ENCODE data around the gene LMO1. TPM values are rescaled to one million over a fixed set of nuclear protein-coding genes. Genes with fewer than 3 reads are reported as not detected.
A peak's percentile ranks its signal among the peaks of the same experiment; 100 is the strongest.

The LMO1 gene
- total RNA-seq, 4 donors from 2014 or later = not detected

DNA sequence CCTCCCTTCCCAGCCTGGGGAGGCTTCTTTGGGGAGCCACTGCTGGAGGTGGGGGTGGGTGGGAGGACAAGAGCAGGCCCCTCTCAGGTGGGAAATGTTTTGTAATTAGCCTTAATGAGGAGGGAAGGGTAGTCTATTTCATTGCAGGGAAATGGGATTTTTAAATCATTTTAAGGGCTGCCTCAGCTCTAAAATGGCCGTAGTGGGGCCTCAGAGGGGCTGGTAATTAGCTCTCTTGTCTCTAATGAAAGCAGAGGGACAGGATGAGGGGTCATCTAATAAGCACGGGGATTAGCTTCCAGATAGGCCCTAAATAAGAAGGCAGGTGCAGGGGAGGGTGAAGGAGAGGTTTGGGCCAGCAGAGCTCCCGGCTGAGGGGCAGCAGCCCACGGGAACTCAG lies 46.5 kb downstream of the LMO1 start:
- TF ChIP-seq, protein P1, sequence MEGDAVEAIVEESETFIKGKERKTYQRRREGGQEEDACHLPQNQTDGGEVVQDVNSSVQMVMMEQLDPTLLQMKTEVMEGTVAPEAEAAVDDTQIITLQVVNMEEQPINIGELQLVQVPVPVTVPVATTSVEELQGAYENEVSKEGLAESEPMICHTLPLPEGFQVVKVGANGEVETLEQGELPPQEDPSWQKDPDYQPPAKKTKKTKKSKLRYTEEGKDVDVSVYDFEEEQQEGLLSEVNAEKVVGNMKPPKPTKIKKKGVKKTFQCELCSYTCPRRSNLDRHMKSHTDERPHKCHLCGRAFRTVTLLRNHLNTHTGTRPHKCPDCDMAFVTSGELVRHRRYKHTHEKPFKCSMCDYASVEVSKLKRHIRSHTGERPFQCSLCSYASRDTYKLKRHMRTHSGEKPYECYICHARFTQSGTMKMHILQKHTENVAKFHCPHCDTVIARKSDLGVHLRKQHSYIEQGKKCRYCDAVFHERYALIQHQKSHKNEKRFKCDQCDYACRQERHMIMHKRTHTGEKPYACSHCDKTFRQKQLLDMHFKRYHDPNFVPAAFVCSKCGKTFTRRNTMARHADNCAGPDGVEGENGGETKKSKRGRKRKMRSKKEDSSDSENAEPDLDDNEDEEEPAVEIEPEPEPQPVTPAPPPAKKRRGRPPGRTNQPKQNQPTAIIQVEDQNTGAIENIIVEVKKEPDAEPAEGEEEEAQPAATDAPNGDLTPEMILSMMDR (IDR thresholded peaks at IDR 0.05) = no peak
- no peak for TF ChIP-seq POLR2A (IDR thresholded peaks at IDR 0.05)
- WGBS, 2 donors = 59 to 73% methylated on average over 4 of the region's 4 CpGs

DNA sequence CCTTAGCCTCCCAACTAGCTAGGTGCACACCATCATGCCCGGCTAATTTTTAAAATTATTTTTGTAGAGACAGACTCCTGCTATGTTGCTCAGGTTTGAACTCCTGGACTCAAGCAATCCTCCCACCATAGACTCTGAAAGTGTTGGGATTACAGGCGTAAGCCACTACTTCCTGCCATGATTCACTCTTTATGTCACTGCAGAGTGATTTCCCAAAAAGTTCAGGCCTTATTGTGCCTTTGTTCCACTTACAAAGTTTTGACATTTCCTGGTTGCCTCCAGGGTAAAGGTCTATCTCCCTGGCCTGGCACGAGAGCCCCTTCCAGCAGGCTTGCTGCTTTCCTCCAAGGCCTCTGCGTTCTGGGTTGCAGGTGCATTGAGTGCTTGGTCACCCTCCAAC lies 50.3 kb downstream of the LMO1 start:
- 80 to 82% methylated on average over 4 of the region's 4 CpGs for WGBS, 2 donors
- H3K27ac ChIP-seq = no peak overlapping the region

More for the DNA sequence above, 46.5 kb downstream of the LMO1 start:
- H3K4me1 ChIP-seq = no peaks in the 10 kb centered on the region
- DNase-seq (ENCODE audit: low spot score in 2 of 2) = no peak
- H3K27me3 ChIP-seq = no peaks in the 10 kb centered on the region
- no peaks in the 10 kb centered on the region for H3K36me3 ChIP-seq
- no peak overlapping the region for H3K27ac ChIP-seq
- no peaks in the 10 kb centered on the region for H3K9me3 ChIP-seq
- no peak overlapping the region for H3K4me3 ChIP-seq

DNA sequence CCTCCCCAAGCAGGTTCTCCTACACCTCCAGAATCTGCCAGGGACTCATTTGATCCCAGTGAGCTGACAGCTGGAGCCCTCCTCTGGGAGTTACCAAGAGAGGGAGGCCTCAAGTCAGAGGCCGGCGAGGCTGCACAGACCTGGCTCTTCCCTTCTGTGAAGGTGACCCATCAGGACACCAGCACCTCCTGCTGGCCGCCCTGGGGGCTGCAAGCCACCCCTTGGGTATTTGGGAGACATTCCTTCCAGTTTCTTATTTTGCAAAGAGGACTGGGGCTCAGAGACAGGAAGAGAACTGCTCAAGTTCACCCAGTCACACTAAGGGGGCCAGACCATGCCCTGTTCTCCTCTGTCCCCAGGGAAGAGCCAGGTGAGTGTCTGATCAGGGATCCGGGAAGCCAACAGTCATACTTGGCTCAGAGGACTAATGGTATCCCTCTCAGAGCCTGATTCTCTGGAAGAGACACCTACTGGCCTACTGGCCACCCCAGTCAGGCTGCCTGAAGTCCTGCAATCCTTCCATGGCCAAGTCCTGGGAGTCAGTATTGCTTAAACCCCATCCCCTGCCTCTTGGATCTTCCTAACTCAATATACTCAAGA lies 54.4 kb downstream of the LMO1 start:
- TF ChIP-seq, protein P1 (IDR thresholded peaks at IDR 0.05) = no peak
- TF ChIP-seq EP300 (IDR thresholded peaks at IDR 0.05) (no peak), POLR2A (IDR thresholded peaks at IDR 0.05) (no peak)
- H3K36me3 ChIP-seq = no peaks in the 10 kb centered on the region
- DNase-seq (ENCODE audit: low spot score in 2 of 2) = peak in 1 of 2 donors; percentile 49
- no peak overlapping the region for H3K27ac ChIP-seq
- no peak overlapping the region for H3K4me3 ChIP-seq
- 54 to 75% methylated on average over 4 of the region's 4 CpGs for WGBS, 2 donors
- H3K4me1 ChIP-seq = peaks cover 0 to 13% (median 1%) of the 10 kb centered on the region in 4 donors
- H3K27me3 ChIP-seq = peaks cover 0 to 15% of the 10 kb centered on the region in 2 donors
- no peaks in the 10 kb centered on the region for H3K9me3 ChIP-seq

More for the DNA sequence above, 50.3 kb downstream of the LMO1 start:
- Histone ChIP-seq H3K36me3 (no peaks in the 10 kb centered on the region), H3K9me3 (no peaks in the 10 kb centered on the region), H3K27me3 (peaks cover 0 to 9% of the 10 kb centered on the region in 2 donors), H3K4me3 (no peak overlapping the region), H3K4me1 (no peaks in the 10 kb centered on the region)
- no peak for DNase-seq (ENCODE audit: low spot score in 2 of 2)
- TF ChIP-seq, protein P1 (IDR thresholded peaks at IDR 0.05) = no peak
- TF ChIP-seq POLR2A (IDR thresholded peaks at IDR 0.05) = no peak
- no peak for TF ChIP-seq EP300 (IDR thresholded peaks at IDR 0.05)

DNA sequence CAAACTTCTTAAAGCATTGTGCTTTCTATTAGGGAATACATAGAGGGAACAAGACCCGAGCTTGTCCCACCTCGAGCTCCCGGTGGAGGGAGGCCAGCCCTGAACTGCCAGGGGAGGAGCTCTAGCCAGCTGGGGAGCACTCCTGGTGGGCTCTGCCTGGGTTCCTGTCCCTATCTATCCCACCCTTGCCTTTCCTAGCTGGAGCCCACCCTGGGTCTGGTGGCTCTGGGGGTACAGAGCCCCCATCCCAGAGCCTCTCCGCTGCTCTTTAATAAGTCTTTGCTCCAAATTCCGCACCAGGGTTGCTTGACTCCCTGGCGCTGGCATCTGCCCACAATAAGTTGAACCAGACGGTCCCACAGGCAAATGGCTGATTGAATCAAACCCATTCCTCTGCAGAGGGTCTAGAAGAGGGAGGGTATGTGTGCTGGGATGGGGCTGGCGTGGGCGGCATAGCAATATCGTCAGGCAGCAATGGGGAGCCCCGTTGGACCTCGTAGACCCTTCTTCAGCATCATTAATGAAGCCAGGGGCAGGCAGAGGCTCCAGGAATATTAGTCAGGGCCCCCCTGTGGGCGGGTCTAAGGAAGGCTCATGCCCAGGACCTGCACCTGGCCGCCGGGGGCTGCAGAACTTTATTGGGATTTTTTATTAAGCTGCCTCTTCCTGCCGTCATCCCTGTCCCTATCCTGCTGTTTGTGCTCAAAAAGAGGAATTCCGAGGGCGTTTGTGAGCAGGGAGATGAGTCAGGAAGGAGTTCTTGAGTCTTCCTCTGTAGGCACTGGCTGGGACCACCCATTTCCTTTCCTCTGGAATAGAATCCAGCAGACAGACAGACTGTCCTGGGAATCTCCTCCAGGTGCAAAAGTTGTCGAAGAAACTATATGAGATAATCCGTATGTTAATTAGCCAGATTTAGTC lies 56.3 kb downstream of the LMO1 start:
- Histone ChIP-seq H3K36me3 (no peaks in the 10 kb centered on the region), H3K9me3 (no peaks in the 10 kb centered on the region), H3K27me3 (peaks cover 0 to 15% of the 10 kb centered on the region in 2 donors), H3K4me1 (peaks cover 0 to 13% (median 1%) of the 10 kb centered on the region in 4 donors), H3K4me3 (no peak overlapping the region), H3K27ac (peak overlapping the region in 3 of 4 donors; percentile 5 to 68 (median 33))
- 34 to 46% methylated on average over 20 of the region's 20 CpGs for WGBS, 2 donors
- TF ChIP-seq, protein P1 (IDR thresholded peaks at IDR 0.05) = no peak
- TF ChIP-seq EP300 (IDR thresholded peaks at IDR 0.05) (no peak), POLR2A (IDR thresholded peaks at IDR 0.05) (no peak)
- no peak for DNase-seq (ENCODE audit: low spot score in 2 of 2)
